K562 (cell line): ENCODE results near the gene ELMOD1.

Source experiments
- CBX2 ChIP-seq: fragments of 200-600 bp; sonication (generic); IDR thresholded peaks from one replicate; pipeline ENCODE4 v1.6.1; 2012; ENCODE audit warnings: mild to moderate bottlenecking, low read length, inconsistent platforms; ENCODE audit not compliant: insufficient read depth, poor library complexity, severe bottlenecking
- CHD1 ChIP-seq: fragments of 200-600 bp; sonication (generic); IDR thresholded peaks from one replicate; pipeline ENCODE4 v1.6.1; 2012; ENCODE audit warnings: mild to moderate bottlenecking, moderate library complexity, low read length, inconsistent platforms
- CREM ChIP-seq: IDR thresholded peaks from 2 replicates; pipeline ENCODE4 v1.6.1; 2014; ENCODE audit warnings: antibody characterized with exemption, low read depth
- CTCF ChIP-seq, 3 experiments: IDR thresholded peaks in 2 of 3; conservative IDR thresholded peaks in 1 of 3; 2 replicates each; pipeline ENCODE4 v1.5.1; 2011 to 2012; ENCODE audit warnings: low read length in 3 of 3, mild to moderate bottlenecking in 3 of 3, control low read depth in 2 of 3, improper control_type of control experiment in 1 of 3, inconsistent platforms in 1 of 3, low read depth in 1 of 3, mixed read lengths in 1 of 3, moderate library complexity in 1 of 3; ENCODE audit not compliant: insufficient read depth in 2 of 3
- E2F4 ChIP-seq: sonication (generic); formaldehyde crosslinking; IDR thresholded peaks from 2 replicates; pipeline ENCODE4 v1.8.0; 2022; ENCODE audit warnings: mild to moderate bottlenecking, low read depth, missing genetic modification reagents
- FOXA1 ChIP-seq: fragments of 450-650 bp; IDR thresholded peaks from 2 replicates; pipeline ENCODE4 v1.6.1; 2016; ENCODE audit warnings: mild to moderate bottlenecking, borderline replicate concordance
- MAFK ChIP-seq: IDR thresholded peaks from 2 replicates; pipeline ENCODE4 v1.6.1; 2011; ENCODE audit warnings: low read length, improper control_type of control experiment
- POLR2AphosphoS2 ChIP-seq: IDR thresholded peaks from 2 replicates; pipeline ENCODE4 v1.6.1; 2012; ENCODE audit warnings: low read length, improper control_type of control experiment
- SRF ChIP-seq, 2 experiments: fragments of 250-450, 450-650 bp in 1 of 2; sonication (Bioruptor Pico) in 1 of 2; sonication (generic) in 1 of 2; formaldehyde crosslinking; IDR thresholded peaks; 2 replicates each; pipeline versions ENCODE4 v1.5.0 to v1.5.1; 2020 to 2022; ENCODE audit warnings: mild to moderate bottlenecking in 1 of 2, missing genetic modification reagents in 1 of 2
- SUPT5H ChIP-seq: fragments of 450-650 bp; IDR thresholded peaks from 2 replicates; pipeline ENCODE4 v1.6.1; 2016
- YBX1 ChIP-seq: fragments of 450-650 bp; IDR thresholded peaks from 2 replicates; pipeline ENCODE4 v1.7.1; 2016; ENCODE audit warnings: mild to moderate bottlenecking
- ZNF766 ChIP-seq: fragments of 200-800 bp; sonication (Bioruptor generic); conservative IDR thresholded peaks from 2 replicates; pipeline ENCODE4 v1.6.1; 2016; ENCODE audit warnings: missing genetic modification characterization, missing compliant biosample characterization
- TF ChIP-seq, protein P1 (sequence below): fragments of 450-650 bp; IDR thresholded peaks from 2 replicates; pipeline ENCODE4 v1.7.1; 2018; ENCODE audit warnings: mild to moderate bottlenecking, low read depth; ENCODE audit not compliant: partially characterized antibody

- TF ChIP-seq E2F4 (no peak), CTCF (IDR thresholded peaks at IDR 0.05 in 2 of 3, conservative IDR thresholded peaks at IDR 0.05 in 1 of 3; ENCODE audit: insufficient read depth in 2 of 3, low read depth in 1 of 3, low read length in 3 of 3) (no peak), CHD1 (no peak), MAFK (no peak), SUPT5H (no peak), ZNF766 (CRISPR knock-in tag) (no peak), FOXA1 (no peak), CBX2 (no peak), POLR2AphosphoS2 (no peak), SRF (CRISPR knock-in tag; IDR thresholded peaks at IDR 0.05) (no peak), YBX1 (no peak), CREM (no peak)
- TF ChIP-seq, protein P1, sequence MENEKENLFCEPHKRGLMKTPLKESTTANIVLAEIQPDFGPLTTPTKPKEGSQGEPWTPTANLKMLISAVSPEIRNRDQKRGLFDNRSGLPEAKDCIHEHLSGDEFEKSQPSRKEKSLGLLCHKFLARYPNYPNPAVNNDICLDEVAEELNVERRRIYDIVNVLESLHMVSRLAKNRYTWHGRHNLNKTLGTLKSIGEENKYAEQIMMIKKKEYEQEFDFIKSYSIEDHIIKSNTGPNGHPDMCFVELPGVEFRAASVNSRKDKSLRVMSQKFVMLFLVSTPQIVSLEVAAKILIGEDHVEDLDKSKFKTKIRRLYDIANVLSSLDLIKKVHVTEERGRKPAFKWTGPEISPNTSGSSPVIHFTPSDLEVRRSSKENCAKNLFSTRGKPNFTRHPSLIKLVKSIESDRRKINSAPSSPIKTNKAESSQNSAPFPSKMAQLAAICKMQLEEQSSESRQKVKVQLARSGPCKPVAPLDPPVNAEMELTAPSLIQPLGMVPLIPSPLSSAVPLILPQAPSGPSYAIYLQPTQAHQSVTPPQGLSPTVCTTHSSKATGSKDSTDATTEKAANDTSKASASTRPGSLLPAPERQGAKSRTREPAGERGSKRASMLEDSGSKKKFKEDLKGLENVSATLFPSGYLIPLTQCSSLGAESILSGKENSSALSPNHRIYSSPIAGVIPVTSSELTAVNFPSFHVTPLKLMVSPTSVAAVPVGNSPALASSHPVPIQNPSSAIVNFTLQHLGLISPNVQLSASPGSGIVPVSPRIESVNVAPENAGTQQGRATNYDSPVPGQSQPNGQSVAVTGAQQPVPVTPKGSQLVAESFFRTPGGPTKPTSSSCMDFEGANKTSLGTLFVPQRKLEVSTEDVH, result no peak
Observed at GRCh38 chr11:107591378-107592230, 657 bp downstream of the ELMOD1 start.
